Keratinocyte (primary cell): Measurements from ENCODE around the gene CFAP46. TPM values are rescaled to one million over a fixed set of nuclear protein-coding genes. Genes with fewer than 3 reads are reported as not detected.

Experiments
- DNase-seq: peaks from one replicate; pipeline ENCODE4 v3.0.0-alpha.2; 2011; ENCODE audit warnings: low read depth, missing footprints, low spot score
- FAIRE-seq: peaks from 2 replicates; lab custom pipeline; 2011; peaks lifted over from hg19 to GRCh38; lab: Jason Lieb, UNC
- H2AFZ ChIP-seq: 2 replicates; pipeline ENCODE4 v1.6.0; 2012; ENCODE audit warnings: low read length, control low read depth, inconsistent platforms; ENCODE audit not compliant: control insufficient read depth
- H3K27ac ChIP-seq: 2 replicates; pipeline ENCODE4 v1.5.1; 2011; ENCODE audit warnings: low read length; ENCODE audit not compliant: control insufficient read depth, insufficient read depth
- H3K27me3 ChIP-seq: 3 replicates; pipeline ENCODE4 v1.6.0; 2011; ENCODE audit warnings: low read length; ENCODE audit not compliant: control insufficient read depth, insufficient read depth; ENCODE audit errors: extremely low read depth
- H3K36me3 ChIP-seq, 2 experiments: 2 replicates in 1 of 2; 3 replicates in 1 of 2; pipeline ENCODE4 v1.5.1; 2011; ENCODE audit warnings: low read length in 2 of 2, mild to moderate bottlenecking in 1 of 2; ENCODE audit not compliant: control insufficient read depth in 2 of 2, insufficient read depth in 2 of 2; ENCODE audit errors: extremely low read depth in 1 of 2
- H3K4me1 ChIP-seq: 3 replicates; pipeline ENCODE4 v1.5.1; 2011; ENCODE audit warnings: low read length; ENCODE audit not compliant: control insufficient read depth, insufficient read depth; ENCODE audit errors: extremely low read depth
- H3K4me2 ChIP-seq: 3 replicates; pipeline ENCODE4 v1.6.0; 2011; ENCODE audit warnings: low read depth, low read length; ENCODE audit not compliant: control insufficient read depth, insufficient read depth; ENCODE audit errors: extremely low read depth
- H3K4me3 ChIP-seq, 3 experiments: fragments of 200-600 bp in 1 of 3; sonication (generic) in 1 of 3; 2 replicates in 2 of 3; 3 replicates in 1 of 3; pipeline ENCODE4 v1.5.1; 2011 to 2016; ENCODE audit warnings: low read length in 3 of 3, mild to moderate bottlenecking in 3 of 3, control low read depth in 2 of 3, inconsistent platforms in 1 of 3, low read depth in 1 of 3, mixed read lengths in 1 of 3, mixed run types in 1 of 3, moderate library complexity in 1 of 3; ENCODE audit not compliant: control insufficient read depth in 2 of 3, insufficient read depth in 2 of 3; ENCODE audit errors: extremely low read depth in 1 of 3
- H3K79me2 ChIP-seq: 2 replicates; pipeline ENCODE4 v1.6.0; 2012; ENCODE audit warnings: low read length; ENCODE audit not compliant: control insufficient read depth, insufficient read depth
- H3K9ac ChIP-seq: 3 replicates; pipeline ENCODE4 v1.6.0; 2011; ENCODE audit warnings: low read length; ENCODE audit not compliant: control insufficient read depth, insufficient read depth; ENCODE audit errors: extremely low read depth
- H3K9me1 ChIP-seq: 3 replicates; pipeline ENCODE4 v1.6.0; 2011; ENCODE audit warnings: low read length; ENCODE audit not compliant: control insufficient read depth, insufficient read depth; ENCODE audit errors: extremely low read depth
- H3K9me3 ChIP-seq: 2 replicates; pipeline ENCODE4 v1.5.1; 2012; ENCODE audit warnings: low read depth, low read length; ENCODE audit not compliant: control insufficient read depth
- H4K20me1 ChIP-seq: 3 replicates; pipeline ENCODE4 v1.6.0; 2011; ENCODE audit warnings: low read length; ENCODE audit not compliant: control insufficient read depth, insufficient read depth; ENCODE audit errors: extremely low read depth
- CTCF ChIP-seq, 3 experiments: IDR thresholded peaks in 1 of 3; conservative IDR thresholded peaks in 1 of 3; optimal IDR thresholded peaks in 1 of 3; 2 replicates in 2 of 3; 3 replicates in 1 of 3; pipeline versions ENCODE3 to v1.5.1; 2011; ENCODE audit warnings: low read length in 3 of 3, mild to moderate bottlenecking in 3 of 3, moderate library complexity in 2 of 3, control low read depth in 1 of 3, inconsistent platforms in 1 of 3; ENCODE audit not compliant: insufficient read depth in 2 of 3; ENCODE audit errors: extremely low read depth in 1 of 3
- EZH2 ChIP-seq: IDR thresholded peaks from one replicate; pipeline ENCODE4 v1.6.1; 2012; ENCODE audit warnings: inconsistent platforms, mild to moderate bottlenecking, low read length, moderate library complexity
- dilution Hi-C: fragments of 300-500 bp; cut with MboI; formaldehyde crosslinking; loops from one replicate; pipeline ENCODE4 v1.7.0; 2020; ENCODE audit warnings: low sequenced_read_pairs; ENCODE audit not compliant: extremely low pct_ligation_motif_present
- polyA plus RNA-seq, 5 experiments: library from polyadenylated mRNA; depleted of rRNA in 3 of 5; stranded (reverse) in 3 of 5; stranded (forward) in 1 of 5; unstranded in 1 of 5; fragments of >200 nt; gene quantifications; 1 replicate in 1 of 5; 2 replicates in 3 of 5; 3 replicates in 1 of 5; pipeline versions ENCODE4 v1.2.1 to v1.2.3, GENCODE V29; 2011 to 2012; ENCODE audit warnings: missing spikeins in 2 of 5, low read depth in 1 of 5, low replicate concordance in 1 of 5

CFAP46 gene
- polyA plus RNA-seq, 1 donor (not counting 4 experiments of a cell fraction or from before 2014, with no cell fraction given), result 1.00 TPM

DNA sequence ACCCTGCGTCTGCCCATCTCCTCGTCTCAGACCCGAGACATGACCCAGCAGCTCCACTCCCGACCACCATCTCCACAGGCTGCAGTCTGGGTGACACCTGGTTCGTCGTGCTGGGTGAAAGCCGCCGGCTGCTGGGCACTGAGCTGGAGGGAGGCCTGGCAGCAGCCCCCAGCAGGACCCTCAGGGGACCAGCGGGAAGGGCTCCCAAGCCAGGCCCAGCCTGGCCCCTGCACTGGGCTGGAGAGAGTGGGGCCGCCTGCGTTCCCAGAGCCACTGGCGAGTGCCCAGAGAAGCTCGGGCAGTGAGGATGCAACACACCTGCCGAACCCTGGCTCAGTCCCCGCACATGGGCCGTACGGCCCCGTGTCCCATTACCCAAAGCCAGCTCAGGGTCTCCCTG is 21.3 kb downstream of the CFAP46 start:
- Histone ChIP-seq H3K79me2 (no peaks in the 10 kb centered on the region), H3K4me2 (no peak overlapping the region), H3K9ac (no peak overlapping the region), H3K36me3 (no peaks in the 10 kb centered on the region), H2AFZ (no peak overlapping the region), H4K20me1 (no peaks in the 10 kb centered on the region), H3K9me3 (no peaks in the 10 kb centered on the region), H3K9me1 (no peaks in the 10 kb centered on the region), H3K27ac (no peak overlapping the region), H3K4me3 (no peak overlapping the region), H3K27me3 (no peaks in the 10 kb centered on the region), H3K4me1 (no peaks in the 10 kb centered on the region)
- dilution Hi-C loops, result no loop called here
- no peak for FAIRE-seq
- TF ChIP-seq EZH2, result no peak
- TF ChIP-seq CTCF (optimal IDR thresholded peaks at IDR 0.05 in 1 of 3, IDR thresholded peaks at IDR 0.05 in 1 of 3, conservative IDR thresholded peaks at IDR 0.05 in 1 of 3; ENCODE audit: extremely low read depth in 1 of 3, insufficient read depth in 2 of 3, low read length in 3 of 3), result no peak
- DNase-seq, result no peak

- Histone ChIP-seq H3K4me1 (no peaks in the 10 kb centered on the region), H3K9me3 (no peaks in the 10 kb centered on the region), H3K4me2 (no peak overlapping the region), H3K4me3 (no peak overlapping the region), H3K27me3 (no peaks in the 10 kb centered on the region), H2AFZ (no peak overlapping the region), H3K36me3 (no peaks in the 10 kb centered on the region), H3K27ac (no peak overlapping the region), H3K9me1 (no peaks in the 10 kb centered on the region), H3K9ac (no peak overlapping the region), H3K79me2 (no peaks in the 10 kb centered on the region), H4K20me1 (no peaks in the 10 kb centered on the region)
- DNase-seq (no peak), FAIRE-seq (no peak)
- dilution Hi-C loops, result no loop called here
- no peak for TF ChIP-seq CTCF (optimal IDR thresholded peaks at IDR 0.05 in 1 of 3, IDR thresholded peaks at IDR 0.05 in 1 of 3, conservative IDR thresholded peaks at IDR 0.05 in 1 of 3; ENCODE audit: extremely low read depth in 1 of 3, insufficient read depth in 2 of 3, low read length in 3 of 3)
- TF ChIP-seq EZH2, result no peak
Observed at GRCh38 chr10:132920101-132920925, 22.1 kb downstream of the CFAP46 start.
